BLaER1 treated with 17β-estradiol and CSF1 and Interleukin-3, amounts not matched to agents 10 nM and 100 nM (cell line): ENCODE measurements around the gene DYNLL2.
"Not testable (repeated sequence)": the region's sequence is repeated elsewhere in the genome, so short reads cannot be mapped to it uniquely, and the experiment has no call there.

ENCODE experiments used
- H3K27ac ChIP-seq, 11 experiments: shearing (Covaris generic); formaldehyde crosslinking; 2 replicates each; pipeline ENCODE4 v1.8.1; 2022
- H3K27me3 ChIP-seq, 11 experiments: shearing (Covaris generic); formaldehyde crosslinking; 2 replicates each; pipeline ENCODE4 v1.8.1; 2022
- H3K36me3 ChIP-seq, 11 experiments: shearing (Covaris generic); formaldehyde crosslinking; 2 replicates each; pipeline ENCODE4 v1.8.1; 2022
- H3K4me1 ChIP-seq, 10 experiments: shearing (Covaris generic); formaldehyde crosslinking; 2 replicates each; pipeline ENCODE4 v1.8.1; 2022
- H3K4me2 ChIP-seq, 11 experiments: shearing (Covaris generic); formaldehyde crosslinking; 2 replicates each; pipeline ENCODE4 v1.8.1; 2022
- H3K4me3 ChIP-seq, 10 experiments: shearing (Covaris generic); formaldehyde crosslinking; 2 replicates each; pipeline ENCODE4 v1.8.1; 2022
- H3K9ac ChIP-seq, 11 experiments: shearing (Covaris generic); formaldehyde crosslinking; 2 replicates each; pipeline ENCODE4 v1.8.1; 2022
- H3K9me3 ChIP-seq, 11 experiments: shearing (Covaris generic); formaldehyde crosslinking; replicated peaks in 1 of 11; 2 replicates each; pipeline ENCODE4 v1.8.1; 2022
- H4K20me1 ChIP-seq, 11 experiments: shearing (Covaris generic); formaldehyde crosslinking; 2 replicates each; pipeline ENCODE4 v1.8.1; 2022
- Cebpa-rat ChIP-seq, 11 experiments: shearing (Covaris generic); IDR thresholded peaks; 2 replicates each; pipeline ENCODE4 v1.8.1; 2022

DYNLL2 gene

DNA sequence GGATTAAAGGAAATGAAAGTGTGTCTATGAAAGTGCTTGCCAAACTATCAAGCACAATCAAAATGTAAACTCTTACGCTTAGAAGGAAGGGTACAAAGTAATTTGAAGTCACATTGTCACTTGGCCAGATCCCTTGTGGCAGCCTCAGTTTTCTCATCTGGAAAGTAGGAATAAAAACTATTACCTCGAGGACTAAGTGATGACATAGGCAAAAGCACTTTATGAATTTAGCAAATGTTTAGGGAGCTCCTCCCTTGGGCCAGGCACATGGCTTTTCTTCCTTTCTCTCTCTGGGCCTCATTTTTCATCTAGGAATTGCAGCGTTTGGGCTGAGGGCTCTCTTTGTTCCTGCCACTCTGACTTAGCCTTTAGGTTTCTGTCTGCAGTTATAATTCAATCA lies 28.5 kb downstream of the DYNLL2 start:
- H3K4me2 ChIP-seq, result no peak overlapping the region
- H3K9me3 ChIP-seq, result peaks cover 0 to 5% (median 0%) of the 10 kb centered on the region in 11 experiments; a peak in 1 of 22 replicates
- H3K9ac ChIP-seq, result no peak overlapping the region
- no peaks in the 10 kb centered on the region for H3K4me1 ChIP-seq
- H3K4me3 ChIP-seq, result no peak overlapping the region
- no peak overlapping the region for H3K27ac ChIP-seq
- no peaks in the 10 kb centered on the region for H3K36me3 ChIP-seq
- peaks cover 0 to 8% (median 0%) of the 10 kb centered on the region in 11 experiments; a peak in 1 of 22 replicates for H4K20me1 ChIP-seq
- no peak for TF ChIP-seq Cebpa-rat (IDR thresholded peaks at IDR 0.05)
- no peaks in the 10 kb centered on the region for H3K27me3 ChIP-seq

DNA sequence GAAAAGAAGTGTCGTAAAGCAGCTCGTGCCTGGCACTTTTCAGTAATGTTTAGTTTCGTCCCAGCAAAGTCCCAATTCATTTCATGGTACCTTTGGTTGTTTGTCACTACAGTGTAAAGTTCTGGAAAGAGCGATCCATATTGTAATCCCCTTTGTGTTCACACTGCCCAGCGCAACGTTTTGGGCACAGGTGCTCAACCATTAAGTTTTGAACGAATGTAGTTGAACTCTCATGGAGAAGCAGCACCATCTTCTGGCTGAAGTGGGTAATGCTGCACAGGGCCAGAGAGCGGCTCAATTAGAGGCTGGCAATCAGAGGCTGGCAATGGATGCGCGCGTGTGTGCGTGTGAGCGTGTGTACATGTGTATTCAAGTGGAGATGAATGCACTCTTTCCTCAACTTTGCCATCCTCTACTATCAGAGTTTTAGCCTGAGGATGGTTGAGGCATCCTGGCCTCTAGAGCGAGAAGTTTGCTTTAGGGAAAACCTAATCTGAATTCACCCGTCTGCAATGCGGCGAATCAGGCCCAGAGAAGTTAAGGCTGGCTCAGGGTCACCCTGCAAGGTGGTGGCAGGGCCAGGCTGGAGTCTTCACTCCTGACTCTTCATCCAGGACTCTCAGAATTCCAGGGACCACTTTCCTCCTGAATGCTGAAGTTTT lies 29.9 kb downstream of the DYNLL2 start:
- Histone ChIP-seq H3K4me3 (no peak overlapping the region), H3K27me3 (no peaks in the 10 kb centered on the region), H3K9ac (no peak overlapping the region), H3K4me2 (no peak overlapping the region), H3K9me3 (no peaks in the 10 kb centered on the region), H3K27ac (no peak overlapping the region), H4K20me1 (peaks cover 0 to 8% (median 0%) of the 10 kb centered on the region in 11 experiments; a peak in 1 of 22 replicates), H3K36me3 (no peaks in the 10 kb centered on the region), H3K4me1 (no peaks in the 10 kb centered on the region)
- no peak for TF ChIP-seq Cebpa-rat (IDR thresholded peaks at IDR 0.05)

DNA sequence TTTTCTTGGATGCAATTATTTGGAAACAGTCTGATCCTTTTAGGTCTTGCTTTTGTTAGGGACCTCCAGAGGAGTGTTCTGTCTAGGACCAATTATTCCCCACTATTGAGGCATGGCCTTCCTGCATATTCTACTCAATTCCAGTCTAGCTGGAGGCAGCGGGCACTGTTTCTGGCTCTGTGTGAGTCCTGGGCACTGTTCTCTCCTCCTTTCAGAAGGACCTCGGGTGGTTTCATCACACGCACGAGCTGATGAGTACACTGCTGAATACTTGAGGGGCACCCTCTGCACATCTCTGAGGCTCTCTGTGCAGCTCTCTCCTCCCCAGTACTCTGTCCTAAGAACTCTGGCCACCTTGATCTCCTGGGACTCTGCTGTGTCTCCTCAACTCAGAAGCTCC lies 30.7 kb downstream of the DYNLL2 start:
- Histone ChIP-seq H3K27ac (no peak overlapping the region), H4K20me1 (peaks cover 0 to 8% (median 0%) of the 10 kb centered on the region in 11 experiments; a peak in 1 of 22 replicates), H3K36me3 (no peaks in the 10 kb centered on the region), H3K9me3 (no peaks in the 10 kb centered on the region), H3K4me2 (no peak overlapping the region), H3K27me3 (no peaks in the 10 kb centered on the region), H3K4me3 (no peak overlapping the region), H3K4me1 (no peaks in the 10 kb centered on the region), H3K9ac (no peak overlapping the region)
- no peak for TF ChIP-seq Cebpa-rat (IDR thresholded peaks at IDR 0.05)

DNA sequence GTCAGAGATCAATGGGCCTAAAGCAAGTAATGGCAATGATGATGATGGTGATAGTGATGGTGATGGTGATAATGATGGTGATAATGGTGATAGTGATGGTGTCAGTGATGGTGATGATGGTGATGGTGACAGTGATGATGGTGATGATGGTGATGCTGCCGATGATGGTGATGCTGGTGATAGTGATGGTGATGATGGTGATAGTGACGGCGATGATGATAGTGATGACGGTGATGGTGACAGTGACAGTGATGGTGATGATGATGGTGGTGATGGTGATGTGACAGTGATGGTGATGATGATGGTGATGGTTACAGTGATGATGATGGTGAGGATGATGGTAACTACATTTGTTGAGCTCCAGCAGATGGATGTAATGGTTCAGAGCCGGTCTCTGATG lies 34.2 kb downstream of the DYNLL2 start:
- Histone ChIP-seq H4K20me1 (peaks cover 0 to 8% (median 0%) of the 10 kb centered on the region in 11 experiments; a peak in 1 of 22 replicates), H3K27me3 (no peaks in the 10 kb centered on the region), H3K4me3 (no peak overlapping the region), H3K36me3 (no peaks in the 10 kb centered on the region), H3K4me1 (no peaks in the 10 kb centered on the region), H3K27ac (no peak overlapping the region), H3K9me3 (no peaks in the 10 kb centered on the region), H3K4me2 (no peak overlapping the region), H3K9ac (no peak overlapping the region)
- no peak for TF ChIP-seq Cebpa-rat (IDR thresholded peaks at IDR 0.05)

DNA sequence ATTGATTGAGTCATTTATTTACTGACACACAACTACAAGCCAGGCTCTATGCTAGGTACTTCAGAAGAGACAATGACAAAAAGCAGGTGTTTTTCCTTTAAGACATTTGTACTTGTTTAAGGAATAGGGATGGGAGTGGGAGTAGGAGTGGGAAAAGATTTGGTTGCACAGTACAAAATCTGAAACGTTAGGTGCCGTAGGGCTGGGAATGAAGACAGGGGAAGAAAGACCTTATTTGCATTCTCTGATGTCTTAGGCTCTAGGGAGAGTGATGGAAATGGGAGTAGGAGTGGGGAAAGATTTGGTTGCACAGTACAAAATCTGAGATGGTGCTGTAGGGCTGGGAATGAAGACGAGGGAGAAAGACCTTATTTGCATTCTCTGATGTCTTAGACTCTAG lies 36.3 kb downstream of the DYNLL2 start:
- Histone ChIP-seq H3K4me2 (no peak overlapping the region), H3K27ac (no peak overlapping the region), H4K20me1 (peaks cover 0 to 6% (median 0%) of the 10 kb centered on the region in 11 experiments; a peak in 1 of 22 replicates), H3K4me3 (no peak overlapping the region), H3K9ac (no peak overlapping the region), H3K27me3 (no peaks in the 10 kb centered on the region), H3K9me3 (no peaks in the 10 kb centered on the region), H3K4me1 (no peaks in the 10 kb centered on the region), H3K36me3 (no peaks in the 10 kb centered on the region)
- TF ChIP-seq Cebpa-rat (IDR thresholded peaks at IDR 0.05), result no peak

DNA sequence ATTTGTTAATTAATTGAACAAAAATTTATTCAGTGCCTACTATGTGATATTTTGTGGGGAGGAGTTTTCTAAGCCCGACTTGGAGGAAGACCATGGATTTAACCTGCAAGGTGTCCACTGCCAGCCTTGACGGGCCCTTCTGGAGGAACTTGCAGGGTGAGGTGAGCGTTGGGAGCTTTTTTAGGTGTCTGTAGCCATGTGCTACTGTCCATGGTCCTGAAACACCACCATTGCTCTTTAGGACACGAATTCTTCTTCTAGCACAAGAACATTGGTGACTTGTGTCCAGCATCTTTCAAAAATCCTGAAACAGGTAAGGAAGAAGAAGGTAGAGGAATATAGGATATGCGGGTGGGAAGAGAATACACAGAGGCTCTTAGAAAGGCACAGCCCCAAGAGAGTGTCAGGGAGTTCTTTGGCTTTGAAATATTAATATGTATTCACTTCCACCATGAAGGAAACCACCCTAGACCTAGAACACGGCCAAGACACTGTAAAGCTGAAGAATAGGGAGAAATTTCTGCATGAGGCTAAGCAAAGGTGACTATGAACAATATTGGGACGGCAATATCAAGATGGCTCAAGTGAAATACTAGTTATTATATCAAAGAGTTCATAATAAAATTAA lies 37.1 kb downstream of the DYNLL2 start:
- Histone ChIP-seq H3K27me3 (no peaks in the 10 kb centered on the region), H3K9me3 (no peaks in the 10 kb centered on the region), H3K36me3 (no peaks in the 10 kb centered on the region), H3K4me3 (no peak overlapping the region), H3K27ac (no peak overlapping the region), H3K9ac (no peak overlapping the region), H3K4me2 (no peak overlapping the region), H3K4me1 (no peaks in the 10 kb centered on the region), H4K20me1 (no peaks in the 10 kb centered on the region; a peak in 1 of 22 replicates)
- no peak for TF ChIP-seq Cebpa-rat (IDR thresholded peaks at IDR 0.05)

DNA sequence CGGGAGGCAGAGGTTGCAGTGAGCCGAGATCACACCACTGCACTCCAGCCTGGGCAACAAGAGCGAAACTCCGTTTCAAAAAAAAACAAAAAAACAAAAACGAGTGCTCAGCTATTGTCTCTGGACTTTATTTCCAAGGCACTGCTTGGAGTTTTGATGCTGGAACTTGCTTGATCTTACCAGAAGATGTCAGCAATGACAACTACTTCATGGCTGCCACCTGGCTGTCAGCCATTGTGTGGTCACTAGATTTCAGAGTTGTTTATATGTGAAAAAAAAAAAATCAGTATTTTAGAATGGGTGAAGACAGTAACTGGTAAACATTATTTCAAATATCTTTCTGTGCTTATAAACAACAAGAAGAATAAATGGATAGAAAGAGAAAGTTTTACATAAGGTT lies 38.7 kb downstream of the DYNLL2 start:
- no peaks in the 10 kb centered on the region for H3K4me1 ChIP-seq
- TF ChIP-seq Cebpa-rat (IDR thresholded peaks at IDR 0.05), result no peak
- no peak overlapping the region for H3K4me3 ChIP-seq
- no peak overlapping the region for H3K27ac ChIP-seq
- H3K27me3 ChIP-seq, result no peaks in the 10 kb centered on the region
- no peaks in the 10 kb centered on the region for H3K9me3 ChIP-seq
- H3K9ac ChIP-seq, result no peak overlapping the region
- H3K4me2 ChIP-seq, result no peak overlapping the region
- no peaks in the 10 kb centered on the region for H4K20me1 ChIP-seq
- H3K36me3 ChIP-seq, result no peaks in the 10 kb centered on the region

DNA sequence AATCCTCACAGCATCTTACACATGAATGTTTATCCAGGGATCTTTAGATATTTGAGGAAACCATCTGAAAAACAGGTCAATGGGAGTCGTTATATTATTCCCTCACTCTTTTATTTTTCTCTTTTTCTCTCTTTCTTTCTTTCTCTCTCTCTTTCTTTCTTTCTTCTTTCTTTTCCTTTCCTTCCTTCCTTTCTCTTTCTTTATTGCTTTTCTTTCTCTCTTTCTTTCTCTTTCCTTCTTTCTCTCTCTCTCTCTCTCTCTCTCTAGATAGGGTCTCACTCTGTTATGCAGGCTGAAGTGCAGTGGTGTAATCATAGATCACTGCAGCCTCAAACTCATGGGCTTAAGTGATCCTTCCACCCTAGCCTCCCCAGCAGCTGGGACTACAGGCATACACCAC lies 44.6 kb downstream of the DYNLL2 start:
- H3K9ac ChIP-seq, result no peak overlapping the region

DNA sequence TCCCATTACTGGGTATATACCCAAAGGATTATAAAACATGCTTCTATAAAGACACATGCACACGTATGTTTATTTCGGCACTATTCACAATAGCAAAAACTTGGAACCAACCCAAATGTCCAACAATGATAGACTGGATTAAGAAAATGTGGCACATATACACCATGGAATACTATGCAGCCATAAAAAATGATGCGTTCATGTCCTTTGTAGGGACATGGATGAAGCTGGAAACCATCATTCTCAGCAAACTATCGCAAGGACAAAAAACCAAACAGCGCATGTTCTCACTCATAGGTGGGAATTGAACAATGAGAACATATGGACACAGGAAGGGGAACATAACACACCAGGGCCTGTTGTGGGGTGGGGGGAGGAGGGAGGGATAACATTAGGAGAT lies 49.5 kb downstream of the DYNLL2 start:
- H3K9me3 ChIP-seq, H3K27ac ChIP-seq: not testable (repeated sequence)

More for the DNA sequence above, 44.6 kb downstream of the DYNLL2 start:
- TF ChIP-seq Cebpa-rat (IDR thresholded peaks at IDR 0.05), result no peak
- H3K4me3 ChIP-seq, result no peak overlapping the region
- H3K9me3 ChIP-seq, result no peaks in the 10 kb centered on the region
- no peak overlapping the region for H3K4me2 ChIP-seq
- no peaks in the 10 kb centered on the region for H3K36me3 ChIP-seq
- H4K20me1 ChIP-seq, result no peaks in the 10 kb centered on the region
- H3K4me1 ChIP-seq, result no peaks in the 10 kb centered on the region
- H3K27me3 ChIP-seq, result no peaks in the 10 kb centered on the region; a peak in 1 of 22 replicates
- no peak overlapping the region for H3K27ac ChIP-seq

More for the DNA sequence above, 49.5 kb downstream of the DYNLL2 start:
- not testable (repeated sequence) for H4K20me1 ChIP-seq, H3K27me3 ChIP-seq, H3K9ac ChIP-seq, H3K4me2 ChIP-seq, H3K36me3 ChIP-seq, H3K4me3 ChIP-seq, H3K4me1 ChIP-seq
